ENCODE results near the gene KCNJ5. TPM values are rescaled to one million over a fixed set of nuclear protein-coding genes. Genes with fewer than 3 reads are reported as not detected.

The KCNJ5 gene
- total RNA-seq, 2 donors from 2014 or later: not detected

DNA sequence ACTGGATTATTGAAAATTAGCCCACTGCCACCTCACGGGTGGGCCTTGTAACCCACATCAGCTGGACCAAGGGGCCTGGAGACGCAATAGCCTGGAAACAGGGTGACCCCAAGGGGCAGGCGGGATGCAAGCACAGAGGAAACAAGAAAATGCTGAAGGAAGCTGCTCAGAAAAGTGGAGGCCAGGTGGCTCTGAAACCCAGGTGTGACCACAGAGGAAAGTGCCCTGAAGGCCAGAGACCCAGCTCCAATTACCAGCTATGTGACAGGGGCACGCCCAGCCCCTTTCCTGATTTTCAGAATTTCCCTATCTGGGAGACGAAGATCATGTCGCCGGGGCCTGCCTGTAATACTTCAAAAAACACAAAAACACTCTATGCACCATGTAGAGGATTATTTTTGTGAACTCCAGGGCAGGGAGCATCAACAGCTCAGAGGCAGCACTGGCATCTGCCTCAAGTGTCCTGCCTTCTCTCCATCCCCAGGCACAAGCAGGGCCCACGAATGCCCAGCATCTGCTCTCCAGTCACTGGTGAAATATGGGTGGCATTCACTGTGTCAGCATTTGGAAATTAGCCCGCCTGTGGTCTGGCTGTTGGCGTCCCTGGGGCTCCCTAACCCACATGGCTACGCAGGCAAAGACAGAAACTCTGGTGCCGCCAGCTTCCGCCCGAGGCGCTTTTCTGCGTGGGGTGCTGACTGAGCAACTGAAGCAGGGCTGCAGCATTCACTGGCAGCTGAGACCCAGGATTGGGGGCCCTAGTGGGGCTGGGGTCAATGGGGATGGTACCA, 30.4 kb upstream of the KCNJ5 start:
- no peak for DNase-seq (ENCODE audit: low spot score)
- H3K36me3 Mint-ChIP-seq: no peaks in the 10 kb centered on the region
- ATAC-seq: no peak
- H3K27ac Mint-ChIP-seq: no peak overlapping the region
- H3K4me1 Mint-ChIP-seq (ENCODE audit: low read depth in 2 of 2): no peaks in the 10 kb centered on the region
- peaks cover 0 to 4% of the 10 kb centered on the region in 2 donors for H3K27me3 Mint-ChIP-seq
- H3K9me3 Mint-ChIP-seq: no peaks in the 10 kb centered on the region
- H3K4me3 Mint-ChIP-seq: no peak overlapping the region

DNA sequence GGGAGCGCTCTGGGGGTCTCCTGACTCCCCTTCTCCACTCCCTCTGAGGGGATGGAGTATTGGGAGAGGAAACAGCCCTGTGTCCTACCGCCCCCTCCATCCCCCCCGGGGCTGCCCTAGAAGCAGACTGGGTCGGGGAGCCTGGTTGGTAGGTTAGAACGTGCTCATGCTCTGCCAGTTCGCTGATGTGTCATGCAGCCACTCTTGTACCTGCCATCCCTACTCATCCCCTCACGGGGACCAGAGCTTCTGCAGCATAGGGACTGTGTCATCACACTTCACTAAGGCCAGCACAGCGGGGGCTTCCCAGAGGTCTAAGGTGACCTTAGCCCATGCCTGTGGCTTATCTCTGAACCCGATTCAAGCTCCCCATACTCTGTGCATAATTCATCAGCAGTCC, 28.8 kb upstream of the KCNJ5 start:
- Mint-ChIP-seq H3K27me3 (peaks cover 0 to 4% of the 10 kb centered on the region in 2 donors), H3K9me3 (no peaks in the 10 kb centered on the region), H3K36me3 (no peaks in the 10 kb centered on the region), H3K4me3 (no peak overlapping the region), H3K4me1 (ENCODE audit: low read depth in 2 of 2) (no peaks in the 10 kb centered on the region), H3K27ac (no peak overlapping the region)
- DNase-seq (ENCODE audit: low spot score) (no peak), ATAC-seq (no peak)

DNA sequence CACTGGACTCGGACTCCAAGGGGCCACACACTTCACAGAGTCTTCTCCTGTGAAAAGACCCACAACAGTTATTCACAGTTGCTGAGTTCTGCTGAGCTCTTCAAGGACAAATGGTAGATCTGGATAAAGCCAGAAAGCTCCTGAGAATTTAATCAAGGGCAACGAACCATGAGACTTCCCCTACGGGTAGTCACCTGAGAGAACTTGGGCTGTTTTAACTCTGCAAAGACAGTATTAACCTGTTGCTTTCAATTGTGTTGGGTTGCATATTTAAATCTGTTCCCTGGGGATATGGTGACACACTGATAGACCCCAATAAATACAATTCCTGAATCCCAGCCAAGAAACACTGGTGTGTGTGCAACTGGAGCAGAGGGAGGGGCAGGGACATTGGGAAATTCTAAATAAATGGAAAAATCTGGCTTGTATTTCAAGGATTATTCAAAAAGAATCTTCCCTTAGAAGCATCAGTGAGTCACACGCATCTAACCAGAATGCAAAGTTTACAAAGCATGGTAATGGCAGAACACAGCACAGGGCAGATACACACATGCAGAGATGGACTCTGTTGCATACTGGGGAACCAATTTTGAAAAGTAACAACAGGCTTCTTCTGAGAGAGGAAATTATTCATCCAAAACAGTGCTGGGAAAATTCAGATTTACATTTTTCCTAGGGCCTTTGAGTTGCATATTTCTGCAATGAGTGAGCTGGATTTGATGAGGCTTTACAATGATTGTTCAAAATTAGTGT, 28.1 kb upstream of the KCNJ5 start:
- no peak for DNase-seq (ENCODE audit: low spot score)
- H3K4me3 Mint-ChIP-seq: no peak overlapping the region
- no peak overlapping the region for H3K27ac Mint-ChIP-seq

DNA sequence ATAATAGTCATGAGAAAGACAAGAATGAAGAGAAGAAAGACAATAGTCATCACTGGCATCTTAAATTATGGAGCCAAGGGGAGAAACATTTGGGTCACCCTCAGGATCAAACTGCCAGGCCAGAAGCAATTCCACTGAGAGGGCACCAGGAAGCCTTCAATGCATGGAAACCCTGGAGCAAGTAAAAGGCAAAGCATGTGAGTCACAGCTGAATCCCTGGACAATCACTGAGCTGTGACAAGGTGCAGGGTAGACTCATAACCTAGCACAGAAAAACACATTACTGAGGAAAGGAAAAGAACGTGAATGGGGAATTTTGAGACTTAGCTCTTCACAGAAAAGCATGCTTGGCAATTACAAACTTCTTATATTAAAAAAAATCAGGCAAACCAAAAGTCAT, 25.7 kb upstream of the KCNJ5 start:
- ATAC-seq (no peak), DNase-seq (ENCODE audit: low spot score) (no peak)
- H3K4me1 Mint-ChIP-seq (ENCODE audit: low read depth in 2 of 2): no peaks in the 10 kb centered on the region
- H3K9me3 Mint-ChIP-seq: no peaks in the 10 kb centered on the region
- no peaks in the 10 kb centered on the region for H3K36me3 Mint-ChIP-seq
- H3K27ac Mint-ChIP-seq: no peak overlapping the region
- H3K27me3 Mint-ChIP-seq: peaks cover 0 to 2% of the 10 kb centered on the region in 2 donors
- no peak overlapping the region for H3K4me3 Mint-ChIP-seq

More for the DNA sequence above, 28.1 kb upstream of the KCNJ5 start:
- Mint-ChIP-seq H3K27me3 (peaks cover 0 to 4% of the 10 kb centered on the region in 2 donors), H3K36me3 (no peaks in the 10 kb centered on the region), H3K4me1 (ENCODE audit: low read depth in 2 of 2) (no peaks in the 10 kb centered on the region), H3K9me3 (no peaks in the 10 kb centered on the region)
- no peak for ATAC-seq

DNA sequence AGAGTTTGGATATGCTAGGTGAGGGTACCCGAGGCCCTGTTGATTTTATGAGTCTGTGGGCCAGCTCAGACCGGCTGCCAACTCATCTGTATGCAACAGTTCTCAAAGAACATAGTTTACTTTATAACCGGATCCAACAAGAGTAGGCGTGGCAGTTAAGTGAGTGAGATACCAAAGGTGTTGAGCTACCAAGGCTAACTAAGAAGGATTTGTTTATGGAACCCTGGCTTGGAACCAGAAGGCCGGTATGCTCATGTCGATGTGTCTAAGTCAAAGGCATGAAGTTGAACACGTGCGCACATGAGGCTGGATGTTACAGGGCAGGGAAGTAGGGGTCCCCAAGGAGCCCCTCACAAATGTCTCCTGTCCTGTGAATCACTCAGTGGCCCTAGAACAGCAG, 23.9 kb upstream of the KCNJ5 start, which contains the start of gene KCNJ1:
KCNJ1 (minus strand) TSS at position 20 of the 400 bp plus-strand sequence. CDS start 27,053 bp downstream, outside the sequence.
- Mint-ChIP-seq H3K9me3 (no peaks in the 10 kb centered on the region), H3K36me3 (no peaks in the 10 kb centered on the region), H3K4me3 (no peak within 1 kb of the TSS), H3K4me1 (ENCODE audit: low read depth in 2 of 2) (no peaks in the 10 kb centered on the region), H3K27ac (no peak within 1 kb of the TSS), H3K27me3 (peaks cover 0 to 5% of the 10 kb centered on the region in 2 donors)
- DNase-seq (ENCODE audit: low spot score) (no peak), ATAC-seq (no peak)

DNA sequence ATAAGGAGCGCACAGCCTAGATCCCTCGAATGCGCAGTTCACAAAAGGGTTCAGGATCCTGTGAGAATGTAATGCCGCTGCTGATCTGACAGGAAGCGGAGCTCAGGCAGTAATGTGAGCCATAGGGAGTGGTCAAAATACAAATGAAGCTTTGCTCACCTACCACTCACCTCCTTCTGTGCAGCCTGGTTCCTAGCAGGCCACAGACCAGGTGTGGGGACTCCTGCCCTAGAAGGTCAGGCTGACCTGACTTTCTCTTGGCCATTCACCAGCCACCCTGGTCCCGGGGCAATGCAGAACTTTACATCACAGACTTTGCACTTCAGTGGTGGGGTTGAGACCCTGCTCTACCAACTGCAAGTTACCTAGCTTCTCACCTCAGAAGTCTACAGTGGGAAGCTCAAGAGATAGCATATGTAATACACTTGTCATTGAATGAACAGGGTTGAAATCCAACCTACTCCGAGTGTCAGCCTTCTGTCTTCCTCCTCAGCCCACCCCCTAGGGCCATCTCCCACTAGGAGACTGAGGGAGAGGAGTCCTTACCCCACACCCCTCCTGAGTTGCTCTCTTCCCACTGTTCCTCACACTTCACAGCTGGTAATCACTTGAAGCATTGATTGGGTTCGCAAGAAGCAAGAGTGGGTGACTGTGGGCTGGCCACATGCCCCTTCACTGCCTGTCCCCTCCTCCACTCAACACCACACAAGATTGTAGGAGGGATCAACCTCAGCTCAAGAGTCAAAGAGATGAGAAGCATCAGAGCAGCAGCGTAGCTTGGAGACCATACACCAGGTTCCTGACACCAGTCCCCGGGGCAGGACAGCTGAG, 22.1 kb upstream of the KCNJ5 start:
- no peak overlapping the region for H3K4me3 Mint-ChIP-seq
- H3K36me3 Mint-ChIP-seq: no peaks in the 10 kb centered on the region
- H3K27me3 Mint-ChIP-seq: peaks cover 0 to 8% of the 10 kb centered on the region in 2 donors
- H3K9me3 Mint-ChIP-seq: no peaks in the 10 kb centered on the region
- DNase-seq (ENCODE audit: low spot score) (no peak), ATAC-seq (peak; percentile 58 to 63)
- no peaks in the 10 kb centered on the region for H3K4me1 Mint-ChIP-seq (ENCODE audit: low read depth in 2 of 2)
- H3K27ac Mint-ChIP-seq: no peak overlapping the region

DNA sequence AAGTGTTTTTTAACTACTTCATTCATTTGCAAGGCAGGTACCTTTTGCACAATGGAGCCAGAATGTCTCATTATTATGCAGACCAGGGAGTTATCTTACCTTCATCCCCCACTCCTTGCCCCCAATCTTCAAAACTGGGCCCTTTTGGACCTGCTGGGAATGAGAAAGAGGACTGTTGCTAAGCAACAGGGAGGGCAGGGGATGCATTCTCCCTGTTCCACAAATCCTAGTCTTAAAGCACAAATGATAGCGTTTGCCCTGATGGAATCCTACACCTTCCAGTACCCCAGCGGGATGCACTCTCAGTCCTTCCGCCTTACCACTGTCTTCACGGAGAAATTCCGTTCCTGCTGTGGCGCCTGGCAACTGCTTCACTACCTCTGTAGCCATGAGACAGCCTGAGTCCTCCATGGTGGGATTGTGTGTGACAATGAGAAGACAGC, 20.0 kb upstream of the KCNJ5 start:
- Mint-ChIP-seq H3K4me3 (no peak overlapping the region), H3K27ac (no peak overlapping the region), H3K36me3 (no peaks in the 10 kb centered on the region), H3K27me3 (peaks cover 13 to 14% of the 10 kb centered on the region in 2 donors), H3K9me3 (no peaks in the 10 kb centered on the region), H3K4me1 (ENCODE audit: low read depth in 2 of 2) (no peaks in the 10 kb centered on the region)
- no peak for ATAC-seq
- no peak for DNase-seq (ENCODE audit: low spot score)

DNA sequence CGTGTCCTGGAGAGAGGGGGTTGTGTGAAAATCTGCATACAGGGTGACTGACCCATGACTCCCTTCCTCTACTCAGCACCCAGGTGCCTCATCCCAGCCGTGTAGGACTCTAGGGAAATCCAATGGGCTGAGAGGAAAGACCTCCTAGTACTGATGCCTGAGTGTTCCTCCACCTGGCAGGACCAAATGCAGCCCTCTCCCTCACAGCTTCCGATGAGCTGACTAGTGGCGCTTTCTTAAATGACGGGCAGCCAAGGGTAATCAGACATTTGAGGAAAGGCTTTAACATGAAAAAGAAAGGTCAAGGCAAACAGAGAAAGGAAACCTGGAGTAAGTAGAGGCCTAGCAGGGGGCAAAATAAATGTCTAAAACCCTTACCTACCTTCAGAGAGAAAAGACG, 19.1 kb upstream of the KCNJ5 start:
- peaks cover 14 to 15% of the 10 kb centered on the region in 2 donors for H3K27me3 Mint-ChIP-seq
- no peak overlapping the region for H3K27ac Mint-ChIP-seq
- H3K4me3 Mint-ChIP-seq: no peak overlapping the region
- no peaks in the 10 kb centered on the region for H3K36me3 Mint-ChIP-seq
- ATAC-seq (no peak), DNase-seq (ENCODE audit: low spot score) (no peak)
- H3K9me3 Mint-ChIP-seq: no peaks in the 10 kb centered on the region
- no peaks in the 10 kb centered on the region for H3K4me1 Mint-ChIP-seq (ENCODE audit: low read depth in 2 of 2)

DNA sequence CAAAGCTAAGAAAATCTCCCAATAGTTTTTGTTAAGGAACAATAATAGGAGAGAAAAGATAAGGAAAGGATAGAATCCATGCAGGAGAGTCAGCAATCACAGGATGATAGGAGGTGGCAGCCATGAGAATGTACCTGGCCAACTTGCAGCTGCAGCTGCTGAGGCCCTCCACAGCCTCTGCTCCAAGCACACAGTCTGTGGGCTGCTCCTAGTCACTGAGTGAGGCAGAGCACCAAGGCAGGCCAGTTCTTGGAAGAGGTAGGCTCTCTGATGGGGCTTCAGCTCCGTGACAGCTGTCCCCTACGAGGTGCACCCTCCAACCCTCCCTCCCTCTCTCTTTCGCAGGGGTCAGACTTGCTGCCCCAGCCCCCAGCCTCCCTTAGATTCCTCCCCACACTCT, 18.6 kb upstream of the KCNJ5 start:
- DNase-seq (ENCODE audit: low spot score) (no peak), ATAC-seq (no peak)
- H3K27ac Mint-ChIP-seq: no peak overlapping the region
- H3K4me1 Mint-ChIP-seq (ENCODE audit: low read depth in 2 of 2): no peaks in the 10 kb centered on the region
- H3K27me3 Mint-ChIP-seq: peaks cover 14 to 20% of the 10 kb centered on the region in 2 donors
- no peak overlapping the region for H3K4me3 Mint-ChIP-seq
- no peaks in the 10 kb centered on the region for H3K9me3 Mint-ChIP-seq
- H3K36me3 Mint-ChIP-seq: no peaks in the 10 kb centered on the region

DNA sequence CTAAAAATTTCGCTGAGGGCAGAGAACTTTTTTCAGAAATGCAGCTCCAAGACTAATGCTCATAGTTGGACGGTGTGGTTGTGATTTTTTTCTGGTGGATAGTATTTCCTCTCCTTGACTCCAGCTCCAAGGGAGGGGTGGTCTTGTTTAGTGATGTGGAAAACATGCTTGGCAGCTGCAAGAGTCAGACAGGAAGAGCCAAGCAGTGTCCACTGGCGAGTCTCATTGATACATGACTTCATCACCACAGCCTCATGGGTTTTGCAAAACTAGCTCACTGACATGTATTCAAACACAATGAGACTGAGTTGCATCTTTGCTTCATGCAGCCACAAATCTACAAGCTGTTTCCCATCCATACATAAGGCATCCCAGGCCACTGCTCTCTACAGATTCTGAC, 16.7 kb upstream of the KCNJ5 start:
- no peaks in the 10 kb centered on the region for H3K4me1 Mint-ChIP-seq (ENCODE audit: low read depth in 2 of 2)
- ATAC-seq: no peak
- DNase-seq (ENCODE audit: low spot score): no peak
- no peaks in the 10 kb centered on the region for H3K36me3 Mint-ChIP-seq
- H3K27me3 Mint-ChIP-seq: peaks cover 17 to 21% of the 10 kb centered on the region in 2 donors
- no peaks in the 10 kb centered on the region for H3K9me3 Mint-ChIP-seq
- no peak overlapping the region for H3K27ac Mint-ChIP-seq
- H3K4me3 Mint-ChIP-seq: no peak overlapping the region

DNA sequence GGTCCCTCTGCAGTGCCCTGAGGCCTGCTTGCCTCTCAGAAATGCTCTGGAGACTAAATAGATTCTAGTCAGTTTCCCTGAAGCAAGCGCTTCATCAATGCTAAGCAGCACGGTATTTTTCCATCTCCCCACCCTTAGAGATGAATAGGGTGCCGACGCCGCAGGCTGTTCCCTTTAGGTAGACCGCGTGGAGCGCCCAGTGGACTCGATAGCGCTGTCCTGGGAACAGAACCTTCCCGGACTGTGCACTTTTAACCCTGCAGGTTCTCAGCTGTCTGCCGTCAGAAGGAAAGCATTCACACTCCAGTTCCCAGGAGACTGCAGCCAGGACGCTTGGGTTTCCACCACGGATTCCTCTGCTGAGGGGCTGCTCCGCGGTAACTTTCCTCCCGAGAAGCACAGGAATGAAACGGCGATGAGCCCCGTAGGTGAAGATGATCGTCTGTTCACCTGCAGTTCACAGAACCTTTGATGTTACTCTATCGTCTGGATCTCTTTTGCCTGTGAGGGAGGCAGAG, 15.0 kb upstream of the KCNJ5 start:
- Mint-ChIP-seq H3K9me3 (no peaks in the 10 kb centered on the region), H3K36me3 (no peaks in the 10 kb centered on the region), H3K4me1 (ENCODE audit: low read depth in 2 of 2) (no peaks in the 10 kb centered on the region), H3K4me3 (no peak overlapping the region), H3K27ac (no peak overlapping the region), H3K27me3 (peaks cover 19 to 22% of the 10 kb centered on the region in 2 donors)
- DNase-seq (ENCODE audit: low spot score) (no peak), ATAC-seq (no peak)

DNA sequence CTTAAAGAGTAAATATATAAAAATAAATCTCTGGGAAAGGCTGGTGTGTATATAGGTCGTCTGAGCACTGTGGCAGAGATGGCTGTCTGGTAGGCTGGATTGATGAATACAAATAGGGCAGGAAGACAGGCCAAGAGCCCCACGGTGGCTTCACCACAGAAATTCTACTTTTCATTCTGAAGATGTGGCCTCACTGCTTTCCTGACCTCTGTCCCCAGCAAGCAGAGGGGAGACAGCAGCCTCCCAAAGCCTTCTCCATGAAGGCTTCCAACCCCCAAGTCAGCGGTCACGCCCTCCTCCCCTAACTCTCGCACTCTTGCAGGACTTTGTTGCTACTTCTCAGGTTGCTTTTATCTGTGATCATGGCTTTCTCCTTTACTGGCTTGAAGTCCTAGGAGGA, 13.4 kb upstream of the KCNJ5 start:
- no peak overlapping the region for H3K4me3 Mint-ChIP-seq

DNA sequence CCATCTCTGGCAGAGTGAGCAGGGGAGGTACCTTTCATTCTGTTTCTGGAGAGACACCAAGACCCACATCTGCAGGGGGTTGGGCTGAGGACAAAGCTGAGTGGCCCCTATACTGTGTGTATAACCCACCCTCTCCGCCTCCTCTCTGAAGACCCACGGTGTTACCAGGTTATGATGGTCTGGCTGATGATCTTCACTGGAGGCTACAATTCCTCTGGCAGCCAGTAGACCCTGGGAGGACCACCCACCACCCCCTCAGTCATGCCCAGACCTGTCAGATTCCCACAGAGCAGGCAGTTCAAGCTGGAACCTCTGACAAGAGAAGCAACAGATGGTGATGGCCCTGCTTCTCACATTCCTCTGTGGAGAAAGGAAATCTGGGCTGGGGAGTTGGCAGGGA, 12.7 kb upstream of the KCNJ5 start:
- Mint-ChIP-seq H3K27ac (no peak overlapping the region), H3K36me3 (no peaks in the 10 kb centered on the region), H3K27me3 (peaks cover 31 to 45% of the 10 kb centered on the region in 2 donors), H3K9me3 (no peaks in the 10 kb centered on the region), H3K4me3 (no peak overlapping the region), H3K4me1 (ENCODE audit: low read depth in 2 of 2) (no peaks in the 10 kb centered on the region)
- ATAC-seq (peak in 1 of 2 donors; percentile 25), DNase-seq (ENCODE audit: low spot score) (no peak)

More for the DNA sequence above, 13.4 kb upstream of the KCNJ5 start:
- Mint-ChIP-seq H3K36me3 (no peaks in the 10 kb centered on the region), H3K4me1 (ENCODE audit: low read depth in 2 of 2) (no peaks in the 10 kb centered on the region), H3K9me3 (no peaks in the 10 kb centered on the region), H3K27me3 (peaks cover 26 to 38% of the 10 kb centered on the region in 2 donors), H3K27ac (no peak overlapping the region)
- ATAC-seq (no peak), DNase-seq (ENCODE audit: low spot score) (no peak)
